ENCODE results near the gene AARS2.

Gene AARS2

GRCh38 chr6:44298055-44298803, 14.9 kb downstream of the AARS2 start:
- no peak for DNase-seq

GRCh38 chr6:44297063-44298038, 15.8 kb downstream of the AARS2 start:
- DNase-seq: no peak

GRCh38 chr6:44294832-44295791, 18.0 kb downstream of the AARS2 start:
- DNase-seq: no peak

GRCh38 chr6:44292661-44293365, 20.3 kb downstream of the AARS2 start:
- DNase-seq: no peak

- no peak for DNase-seq
These were observed 21.3 kb downstream of the AARS2 start for GRCh38 chr6:44291841-44292240.

- no peak for DNase-seq
These were observed 23.4 kb downstream of the AARS2 start for GRCh38 chr6:44289726-44290260.

- no peak for DNase-seq
These were observed 26.4 kb downstream of the AARS2 start for GRCh38 chr6:44286747-44287146.

GRCh38 chr6:44286285-44286565, 26.9 kb downstream of the AARS2 start:
- no peak for DNase-seq

- no peak for DNase-seq
These were observed 27.4 kb downstream of the AARS2 start for GRCh38 chr6:44285552-44286284.

- no peak for DNase-seq
These were observed 28.3 kb downstream of the AARS2 start for GRCh38 chr6:44284867-44285266.

GRCh38 chr6:44284121-44284520, 29.0 kb downstream of the AARS2 start:
- no peak for DNase-seq

- DNase-seq: no peak
These were observed 34.1 kb downstream of the AARS2 start for GRCh38 chr6:44278774-44279697.

- no peak for DNase-seq
These were observed 34.8 kb downstream of the AARS2 start for GRCh38 chr6:44278315-44278714.

- DNase-seq: no peak
These were observed 35.4 kb downstream of the AARS2 start for GRCh38 chr6:44277763-44278162.

- DNase-seq: no peak
These were observed 36.2 kb downstream of the AARS2 start for GRCh38 chr6:44276667-44277640.

GRCh38 chr6:44275749-44276648, 37.1 kb downstream of the AARS2 start:
- no peak for DNase-seq

GRCh38 chr6:44275271-44275748, 37.8 kb downstream of the AARS2 start:
- DNase-seq: no peak

GRCh38 chr6:44273617-44274016, 39.5 kb downstream of the AARS2 start:
- DNase-seq: no peak

Measured in NCI-H2081 treated with DMSO at 0.1 percent for 48 hours (cell line).